ENCODE results near the gene RPS19.

DNA sequence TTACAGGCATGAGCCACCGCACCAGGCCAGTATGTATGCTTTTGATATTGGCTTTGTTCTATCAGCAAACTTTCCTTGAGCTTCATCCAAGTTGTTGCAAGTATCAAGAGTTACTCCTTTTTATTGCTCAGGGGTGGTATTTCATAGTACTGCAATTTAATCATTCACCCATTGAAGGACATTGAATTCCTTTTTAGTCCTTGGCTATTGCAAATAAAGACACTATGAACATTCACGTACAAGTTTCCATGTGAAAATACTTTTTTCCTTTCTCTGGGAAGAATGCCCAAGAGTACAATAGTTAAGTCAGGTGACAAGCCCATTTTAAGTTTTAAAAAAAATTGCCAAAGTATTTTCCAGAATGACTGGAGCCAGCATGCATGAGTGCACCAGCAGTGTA, 43.3 kb upstream of the RPS19 start:
- TF ChIP-seq POLR2A (IDR thresholded peaks at IDR 0.05; ENCODE audit: low read depth, low read length) (no peak), MTA2 (IDR thresholded peaks at IDR 0.05; ENCODE audit: low read depth) (no peak), GATAD2B (conservative IDR thresholded peaks at IDR 0.05; ENCODE audit: low read depth) (no peak), BHLHE40 (IDR thresholded peaks at IDR 0.05; ENCODE audit: borderline replicate concordance in 1 of 2, low read depth in 2 of 2, low read length in 1 of 2) (no peak), SREBF2 (IDR thresholded peaks at IDR 0.05; ENCODE audit: low read length) (no peak), TAF1 (IDR thresholded peaks at IDR 0.05; ENCODE audit: borderline replicate concordance, low read depth, low read length) (no peak), ASH2L (IDR thresholded peaks at IDR 0.05; ENCODE audit: borderline replicate concordance, low read depth) (no peak), RAD21 (IDR thresholded peaks at IDR 0.05; ENCODE audit: insufficient read depth, low read depth, low read length) (no peak), CREM (IDR thresholded peaks at IDR 0.05; ENCODE audit: low read depth) (no peak), NFYB (IDR thresholded peaks at IDR 0.05; ENCODE audit: insufficient read depth, low read depth, low read length) (no peak), EZH2 (IDR thresholded peaks at IDR 0.05; ENCODE audit: borderline replicate concordance, control insufficient read depth, low read depth, low read length) (no peak), EP300 (IDR thresholded peaks at IDR 0.05; ENCODE audit: borderline replicate concordance in 1 of 2, control insufficient read depth in 1 of 2, low read depth in 2 of 2, low read length in 2 of 2) (no peak)
- TF ChIP-seq, protein P1, sequence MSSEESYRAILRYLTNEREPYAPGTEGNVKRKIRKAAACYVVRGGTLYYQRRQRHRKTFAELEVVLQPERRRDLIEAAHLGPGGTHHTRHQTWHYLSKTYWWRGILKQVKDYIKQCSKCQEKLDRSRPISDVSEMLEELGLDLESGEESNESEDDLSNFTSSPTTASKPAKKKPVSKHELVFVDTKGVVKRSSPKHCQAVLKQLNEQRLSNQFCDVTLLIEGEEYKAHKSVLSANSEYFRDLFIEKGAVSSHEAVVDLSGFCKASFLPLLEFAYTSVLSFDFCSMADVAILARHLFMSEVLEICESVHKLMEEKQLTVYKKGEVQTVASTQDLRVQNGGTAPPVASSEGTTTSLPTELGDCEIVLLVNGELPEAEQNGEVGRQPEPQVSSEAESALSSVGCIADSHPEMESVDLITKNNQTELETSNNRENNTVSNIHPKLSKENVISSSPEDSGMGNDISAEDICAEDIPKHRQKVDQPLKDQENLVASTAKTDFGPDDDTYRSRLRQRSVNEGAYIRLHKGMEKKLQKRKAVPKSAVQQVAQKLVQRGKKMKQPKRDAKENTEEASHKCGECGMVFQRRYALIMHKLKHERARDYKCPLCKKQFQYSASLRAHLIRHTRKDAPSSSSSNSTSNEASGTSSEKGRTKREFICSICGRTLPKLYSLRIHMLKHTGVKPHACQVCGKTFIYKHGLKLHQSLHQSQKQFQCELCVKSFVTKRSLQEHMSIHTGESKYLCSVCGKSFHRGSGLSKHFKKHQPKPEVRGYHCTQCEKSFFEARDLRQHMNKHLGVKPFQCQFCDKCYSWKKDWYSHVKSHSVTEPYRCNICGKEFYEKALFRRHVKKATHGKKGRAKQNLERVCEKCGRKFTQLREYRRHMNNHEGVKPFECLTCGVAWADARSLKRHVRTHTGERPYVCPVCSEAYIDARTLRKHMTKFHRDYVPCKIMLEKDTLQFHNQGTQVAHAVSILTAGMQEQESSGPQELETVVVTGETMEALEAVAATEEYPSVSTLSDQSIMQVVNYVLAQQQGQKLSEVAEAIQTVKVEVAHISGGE (CRISPR knock-in tag; IDR thresholded peaks at IDR 0.05): no peak
- TF ChIP-seq, protein P2, sequence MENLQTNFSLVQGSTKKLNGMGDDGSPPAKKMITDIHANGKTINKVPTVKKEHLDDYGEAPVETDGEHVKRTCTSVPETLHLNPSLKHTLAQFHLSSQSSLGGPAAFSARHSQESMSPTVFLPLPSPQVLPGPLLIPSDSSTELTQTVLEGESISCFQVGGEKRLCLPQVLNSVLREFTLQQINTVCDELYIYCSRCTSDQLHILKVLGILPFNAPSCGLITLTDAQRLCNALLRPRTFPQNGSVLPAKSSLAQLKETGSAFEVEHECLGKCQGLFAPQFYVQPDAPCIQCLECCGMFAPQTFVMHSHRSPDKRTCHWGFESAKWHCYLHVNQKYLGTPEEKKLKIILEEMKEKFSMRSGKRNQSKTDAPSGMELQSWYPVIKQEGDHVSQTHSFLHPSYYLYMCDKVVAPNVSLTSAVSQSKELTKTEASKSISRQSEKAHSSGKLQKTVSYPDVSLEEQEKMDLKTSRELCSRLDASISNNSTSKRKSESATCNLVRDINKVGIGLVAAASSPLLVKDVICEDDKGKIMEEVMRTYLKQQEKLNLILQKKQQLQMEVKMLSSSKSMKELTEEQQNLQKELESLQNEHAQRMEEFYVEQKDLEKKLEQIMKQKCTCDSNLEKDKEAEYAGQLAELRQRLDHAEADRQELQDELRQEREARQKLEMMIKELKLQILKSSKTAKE (IDR thresholded peaks at IDR 0.05; ENCODE audit: low read depth, poor library complexity, severe bottlenecking): no peak

Measured in GM12878 (cell line).